SK-N-DZ (cell line): Measurements from ENCODE around the gene ATP6V0A4.
"Not testable (repeated sequence)": the region's sequence is repeated elsewhere in the genome, so short reads cannot be mapped to it uniquely, and the experiment has no call there.

Experiments used
- DNase-seq: peaks from one replicate; pipeline ENCODE4 v3.0.0-alpha.2; 2015; ENCODE audit warnings: low spot score

ATP6V0A4 gene

GRCh38 chr7:138804618-138805017, 6.6 kb upstream of the ATP6V0A4 start:
- DNase-seq: no peak

GRCh38 chr7:138802706-138803105, 4.7 kb upstream of the ATP6V0A4 start:
- DNase-seq: no peak

DNA sequence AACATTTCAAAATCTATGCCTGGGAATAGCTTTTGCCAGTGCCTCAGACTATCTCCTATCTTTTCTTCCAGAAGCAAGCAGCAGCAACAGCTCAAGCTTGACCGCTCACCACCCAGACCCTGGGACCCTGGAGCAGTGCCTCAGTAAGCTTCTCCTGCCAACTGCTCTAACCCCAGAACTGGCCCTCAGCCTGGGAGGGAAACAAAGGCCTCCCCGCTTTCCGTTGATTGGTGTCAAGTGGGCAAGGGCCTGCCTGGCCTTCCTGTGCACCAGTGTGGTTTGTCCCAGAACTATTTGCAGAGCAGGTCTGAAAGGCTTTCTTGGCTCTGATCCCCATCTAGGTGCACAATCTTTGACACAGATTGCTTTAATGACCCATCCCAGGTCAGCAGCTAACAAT, 3.3 kb upstream of the ATP6V0A4 start:
- DNase-seq: no peak

GRCh38 chr7:138799336-138800000, 1.5 kb upstream of the ATP6V0A4 start:
- no peak for DNase-seq

- no peak for DNase-seq
Observed at GRCh38 chr7:138798836-138799235, 840 bp upstream of the ATP6V0A4 start.

DNA sequence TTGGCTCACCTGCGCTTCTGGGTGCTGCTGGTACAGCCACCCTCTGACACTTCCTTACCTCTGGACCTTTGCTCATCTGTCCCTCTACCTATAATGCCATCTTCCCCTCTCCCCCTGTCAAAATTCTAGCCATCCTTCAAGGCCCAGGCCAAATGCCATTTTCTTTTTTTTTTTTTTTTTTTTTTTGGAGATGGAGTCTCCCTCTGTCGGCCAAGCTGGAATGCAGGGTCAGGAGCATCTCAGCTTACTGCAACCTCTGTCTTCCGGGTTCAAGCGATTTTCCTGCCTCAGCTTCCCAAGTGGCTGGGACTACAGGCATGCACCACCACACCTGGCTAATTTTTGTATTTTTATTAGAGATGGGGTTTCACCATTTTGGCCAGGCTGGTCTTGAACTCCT, 950 bp downstream of the ATP6V0A4 start:
- DNase-seq: not testable (repeated sequence)

GRCh38 chr7:138796038-138796615, 1.9 kb downstream of the ATP6V0A4 start:
- DNase-seq: no peak

- no peak for DNase-seq
Observed at GRCh38 chr7:138785587-138786437, 12.2 kb downstream of the ATP6V0A4 start.

GRCh38 chr7:138784692-138785091, 13.3 kb downstream of the ATP6V0A4 start:
- no peak for DNase-seq

- no peak for DNase-seq
Observed at GRCh38 chr7:138781004-138781403, 17.0 kb downstream of the ATP6V0A4 start.

DNA sequence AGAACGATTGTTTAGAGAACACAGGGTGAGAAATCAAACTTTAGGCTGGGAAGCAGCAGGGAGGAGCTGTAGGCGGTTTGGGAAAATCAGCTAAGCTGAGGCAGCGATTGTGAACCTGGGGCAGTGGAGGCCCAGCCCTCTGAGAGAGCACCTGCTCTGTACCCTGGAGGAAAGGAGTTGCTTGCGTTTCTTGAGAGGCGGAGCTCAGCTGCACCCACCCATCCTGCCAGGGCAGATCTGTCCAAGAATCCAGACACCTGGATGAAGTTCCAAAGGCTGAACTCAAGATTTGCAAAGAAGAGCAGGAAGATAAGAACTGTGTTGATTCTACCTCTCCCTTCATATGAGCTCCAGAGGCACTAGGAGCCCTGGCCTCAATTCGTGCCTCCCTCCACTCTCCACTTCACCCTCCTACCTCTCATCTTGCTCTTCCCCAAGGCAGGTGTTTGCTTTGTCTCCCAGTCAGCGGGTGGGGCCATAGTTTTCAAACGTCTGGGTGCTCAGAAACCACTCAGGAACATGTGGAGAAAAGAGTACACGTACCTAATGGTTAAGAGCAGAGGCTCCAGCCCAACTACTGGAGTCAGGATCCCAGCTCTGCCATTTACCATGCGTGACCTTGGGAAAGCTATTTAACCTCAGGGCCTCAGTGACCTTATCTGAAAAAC, 21.7 kb downstream of the ATP6V0A4 start:
- DNase-seq: no peak

DNA sequence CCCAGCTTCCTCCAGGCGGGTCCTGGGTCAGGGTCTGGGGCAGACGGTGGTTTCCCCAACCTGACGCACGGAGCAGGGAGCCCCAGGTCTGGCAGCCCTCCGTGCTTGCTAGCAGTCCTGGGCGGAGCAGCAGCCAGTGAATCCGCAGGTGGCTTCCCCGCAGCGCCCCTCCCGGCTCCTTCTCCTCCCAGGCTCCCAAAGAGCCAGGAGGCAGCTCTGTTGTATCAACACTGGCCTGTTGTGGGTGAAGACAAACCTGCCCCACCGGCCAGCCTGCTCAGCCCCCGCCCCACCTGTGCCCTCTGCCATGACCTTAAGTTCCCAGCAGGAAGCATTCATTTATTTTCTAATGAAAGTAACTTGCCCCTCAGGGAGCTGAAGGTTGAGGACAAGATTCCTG, 24.2 kb downstream of the ATP6V0A4 start:
- no peak for DNase-seq

DNA sequence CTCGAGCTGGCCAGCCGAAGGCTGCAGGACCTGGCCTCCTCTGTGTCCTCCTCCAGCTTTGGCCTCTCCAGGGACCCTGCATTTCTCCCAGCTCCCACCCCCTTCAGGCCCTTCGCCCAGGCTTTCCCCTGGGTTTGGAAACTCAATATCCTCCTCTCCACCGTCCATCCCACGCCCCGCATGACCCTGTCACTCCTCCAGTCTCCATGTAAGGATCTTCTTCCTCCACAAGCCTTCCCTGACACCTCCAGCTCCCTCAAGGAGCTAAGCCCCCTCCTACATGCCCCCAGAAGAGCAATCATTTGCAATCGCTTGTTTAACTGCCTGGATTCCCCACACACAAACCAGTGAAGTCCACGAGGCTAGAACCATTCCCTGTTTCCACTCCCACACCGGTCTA, 24.8 kb downstream of the ATP6V0A4 start:
- no peak for DNase-seq

- no peak for DNase-seq
Observed at GRCh38 chr7:138770904-138771303, 27.1 kb downstream of the ATP6V0A4 start.

DNA sequence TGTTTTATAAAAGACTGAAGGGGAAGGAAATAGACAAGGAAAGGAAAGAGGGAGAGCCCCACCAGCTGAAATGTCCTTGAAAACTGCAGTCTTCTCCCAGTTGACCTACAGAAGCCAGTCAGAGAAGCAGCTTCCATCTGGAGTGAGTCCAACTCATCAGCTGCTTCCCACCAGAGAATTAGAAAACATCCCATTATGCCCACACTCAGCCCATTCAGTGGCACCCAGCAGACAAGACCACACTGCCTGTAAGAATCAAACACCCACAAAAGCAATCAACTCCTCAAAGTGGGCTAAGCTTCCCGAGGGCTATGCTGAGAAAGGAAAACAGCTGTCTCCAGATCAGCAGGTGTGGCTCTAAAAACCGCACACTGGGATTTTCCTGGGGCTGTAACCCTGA, 29.8 kb downstream of the ATP6V0A4 start:
- DNase-seq: no peak

- no peak for DNase-seq
Observed at GRCh38 chr7:138756591-138757242, 41.3 kb downstream of the ATP6V0A4 start.

DNA sequence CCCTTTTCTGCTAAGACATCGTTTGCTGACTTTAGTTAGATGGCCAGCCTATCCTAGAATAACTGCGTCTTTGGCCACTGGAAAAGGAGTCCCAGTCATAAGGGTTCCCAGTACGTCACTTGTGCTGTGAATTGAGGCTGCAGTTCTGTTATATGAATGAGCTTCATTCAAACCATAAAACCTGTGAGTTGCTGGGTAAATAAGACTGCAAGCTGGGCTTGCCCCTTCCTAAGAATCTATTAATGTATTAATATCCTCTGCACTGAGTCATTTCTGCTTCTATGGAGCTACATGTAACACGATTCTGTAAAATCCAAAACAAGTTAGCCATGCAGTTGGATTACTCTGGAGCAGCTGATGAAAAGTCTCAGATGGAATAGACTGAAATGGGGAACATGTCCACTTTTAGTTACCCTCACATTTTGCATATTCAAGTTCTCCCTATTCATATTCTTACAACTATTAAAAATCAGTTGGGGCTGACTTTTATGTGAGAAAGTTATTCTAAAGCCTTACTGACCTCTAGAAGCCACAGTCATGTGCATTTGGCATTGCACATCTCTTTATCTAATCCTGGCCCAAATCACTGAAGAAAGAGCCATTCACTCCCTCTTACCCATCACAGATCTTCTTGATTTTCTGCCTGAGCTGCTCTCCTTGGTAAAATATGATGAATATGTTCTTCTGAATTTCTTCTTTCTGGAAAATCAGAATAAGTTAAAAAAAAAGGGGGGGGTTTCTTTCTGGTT, 42.0 kb downstream of the ATP6V0A4 start:
- no peak for DNase-seq

DNA sequence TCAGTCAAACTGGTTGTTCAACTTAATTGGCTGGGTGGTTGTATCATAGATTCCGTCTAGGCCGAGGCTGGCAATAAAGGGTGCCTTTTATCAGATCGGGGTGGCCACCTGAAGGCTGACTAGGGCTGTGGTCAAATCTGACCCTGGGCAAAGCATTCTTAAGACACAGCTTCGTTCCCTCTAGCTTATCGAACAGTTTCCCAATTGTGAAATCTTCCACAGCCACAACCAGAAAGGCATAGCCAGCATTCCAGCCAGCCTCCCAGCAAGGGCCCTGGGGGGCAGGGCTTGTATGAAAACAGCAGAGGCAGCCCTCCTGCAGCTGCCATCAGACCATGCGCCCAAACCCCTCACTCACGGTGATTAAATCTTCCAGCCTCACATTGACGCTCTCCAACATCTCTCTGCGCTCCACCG, 42.7 kb downstream of the ATP6V0A4 start:
- peak; percentile 60 for DNase-seq

GRCh38 chr7:138753610-138754009, 44.4 kb downstream of the ATP6V0A4 start:
- no peak for DNase-seq

DNA sequence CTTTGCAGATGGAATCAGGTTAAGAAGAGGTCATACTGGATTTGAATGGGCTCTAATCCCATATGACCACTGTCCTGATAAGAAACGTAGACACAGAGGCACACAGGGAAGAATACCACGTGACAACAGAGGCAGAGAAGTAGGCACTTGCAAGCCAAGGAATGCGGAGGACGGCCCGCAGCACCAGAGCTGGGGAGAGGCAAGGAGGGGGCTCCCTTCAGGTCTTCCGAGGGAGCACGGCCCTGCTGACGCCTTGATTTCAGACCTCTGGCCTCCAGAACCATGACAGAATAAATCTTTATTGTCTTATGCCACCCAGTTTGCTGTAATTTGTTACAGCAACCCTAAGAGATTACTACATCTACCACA, 44.9 kb downstream of the ATP6V0A4 start:
- DNase-seq: no peak
